ENCODE data around the gene EBNA1BP2.

Gene EBNA1BP2

DNA sequence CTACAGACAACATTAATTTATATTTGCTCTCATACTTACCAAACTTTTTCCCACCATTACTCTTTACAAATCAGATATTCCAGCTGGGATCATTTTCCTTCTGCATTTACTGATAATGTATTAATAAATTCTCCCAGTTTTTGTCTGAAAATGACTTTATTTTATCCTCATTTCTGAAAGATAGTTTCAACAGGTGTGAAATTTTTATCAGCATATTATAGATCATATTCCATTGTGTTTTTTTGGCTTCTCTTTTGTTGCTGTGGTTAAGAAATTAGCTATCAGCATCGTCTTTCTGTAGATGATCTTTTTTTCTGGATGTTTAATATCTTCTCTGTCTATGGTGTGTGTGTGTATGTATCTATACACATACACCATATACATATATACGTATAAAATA lies 2.8 kb upstream of the EBNA1BP2 start:
- Histone ChIP-seq H2AFZ (no peak overlapping the region), H3K27ac (no peak overlapping the region), H3K9ac (no peak overlapping the region), H3K79me2 (no peaks in the 10 kb centered on the region), H3K4me1 (no peaks in the 10 kb centered on the region), H3K36me3 (ENCODE audit: control insufficient read depth, insufficient read depth, low read length) (no peaks in the 10 kb centered on the region), H3K27me3 (ENCODE audit: control insufficient read depth, insufficient read depth, low read length) (no peaks in the 10 kb centered on the region), H3K9me3 (ENCODE audit: control insufficient read depth, low read length) (no peaks in the 10 kb centered on the region), H3K4me2 (ENCODE audit: low read length) (no peak overlapping the region), H3K4me3 (ENCODE audit: low read depth, low read length) (no peak overlapping the region)
- TF ChIP-seq, protein P1, sequence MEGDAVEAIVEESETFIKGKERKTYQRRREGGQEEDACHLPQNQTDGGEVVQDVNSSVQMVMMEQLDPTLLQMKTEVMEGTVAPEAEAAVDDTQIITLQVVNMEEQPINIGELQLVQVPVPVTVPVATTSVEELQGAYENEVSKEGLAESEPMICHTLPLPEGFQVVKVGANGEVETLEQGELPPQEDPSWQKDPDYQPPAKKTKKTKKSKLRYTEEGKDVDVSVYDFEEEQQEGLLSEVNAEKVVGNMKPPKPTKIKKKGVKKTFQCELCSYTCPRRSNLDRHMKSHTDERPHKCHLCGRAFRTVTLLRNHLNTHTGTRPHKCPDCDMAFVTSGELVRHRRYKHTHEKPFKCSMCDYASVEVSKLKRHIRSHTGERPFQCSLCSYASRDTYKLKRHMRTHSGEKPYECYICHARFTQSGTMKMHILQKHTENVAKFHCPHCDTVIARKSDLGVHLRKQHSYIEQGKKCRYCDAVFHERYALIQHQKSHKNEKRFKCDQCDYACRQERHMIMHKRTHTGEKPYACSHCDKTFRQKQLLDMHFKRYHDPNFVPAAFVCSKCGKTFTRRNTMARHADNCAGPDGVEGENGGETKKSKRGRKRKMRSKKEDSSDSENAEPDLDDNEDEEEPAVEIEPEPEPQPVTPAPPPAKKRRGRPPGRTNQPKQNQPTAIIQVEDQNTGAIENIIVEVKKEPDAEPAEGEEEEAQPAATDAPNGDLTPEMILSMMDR (IDR thresholded peaks at IDR 0.05), result no peak

DNA sequence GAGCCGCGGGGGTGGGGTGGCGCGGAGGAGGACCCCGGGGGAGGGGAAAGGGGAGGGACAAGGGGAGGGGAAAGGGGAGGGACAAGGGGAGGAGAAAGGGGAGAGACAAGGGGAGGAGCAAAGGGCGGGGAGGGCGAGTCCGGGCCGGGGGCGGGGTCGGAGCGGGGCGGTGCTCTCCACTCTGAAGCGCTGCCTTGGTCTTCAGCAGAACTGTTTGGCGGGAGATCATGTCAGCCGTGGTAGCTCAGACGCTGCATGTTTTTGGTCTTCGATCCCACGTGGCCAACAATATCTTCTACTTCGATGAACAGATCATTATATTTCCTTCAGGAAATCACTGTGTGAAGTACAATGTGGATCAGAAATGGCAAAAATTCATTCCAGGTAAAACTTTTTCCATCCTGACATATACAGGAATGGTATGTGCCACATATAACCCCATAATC lies 460 bp upstream of the EBNA1BP2 start:
- Histone ChIP-seq H3K9me3 (ENCODE audit: control insufficient read depth, low read length) (no peaks in the 10 kb centered on the region), H3K27me3 (ENCODE audit: control insufficient read depth, insufficient read depth, low read length) (no peaks in the 10 kb centered on the region), H3K4me1 (no peaks in the 10 kb centered on the region), H3K79me2 (no peaks in the 10 kb centered on the region), H2AFZ (peak overlapping the region; percentile 90), H3K4me3 (ENCODE audit: low read depth, low read length) (peak overlapping the region; percentile 96), H3K27ac (no peak overlapping the region), H3K4me2 (ENCODE audit: low read length) (peak overlapping the region; percentile 94), H3K9ac (no peak overlapping the region), H3K36me3 (ENCODE audit: control insufficient read depth, insufficient read depth, low read length) (no peaks in the 10 kb centered on the region)
- TF ChIP-seq, protein P1 (IDR thresholded peaks at IDR 0.05), result no peak

DNA sequence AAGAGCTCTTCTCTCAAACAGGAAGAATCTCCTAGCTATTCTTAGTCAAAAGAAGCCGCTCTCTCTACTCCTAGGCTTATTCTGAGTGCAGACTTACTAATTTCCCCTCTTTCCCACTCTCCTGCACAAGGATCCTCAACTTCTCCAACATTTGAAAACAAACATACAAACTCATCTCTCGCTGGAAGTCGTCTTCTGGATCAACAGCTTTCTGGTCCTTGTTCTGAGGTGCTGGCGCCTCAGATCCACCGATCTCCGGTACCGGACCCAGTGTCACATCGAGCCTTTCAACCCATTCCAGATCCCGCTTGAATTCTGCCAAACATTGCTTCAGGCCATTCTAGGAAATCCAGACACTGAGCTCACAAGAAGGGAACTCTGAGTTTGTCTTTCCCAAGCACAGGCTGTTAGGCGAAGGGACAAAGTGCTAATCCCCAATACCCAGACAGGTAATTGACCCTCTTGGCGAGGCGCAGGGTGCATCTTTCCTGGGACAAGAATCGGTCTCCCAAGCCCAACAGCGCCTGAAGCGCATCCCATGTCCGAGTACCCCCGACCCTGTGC lies 696 bp downstream of the EBNA1BP2 start:
- H3K27ac ChIP-seq, result no peak overlapping the region
- H3K36me3 ChIP-seq (ENCODE audit: control insufficient read depth, insufficient read depth, low read length), result no peaks in the 10 kb centered on the region
- TF ChIP-seq, protein P1 (IDR thresholded peaks at IDR 0.05), result no peak
- H3K4me3 ChIP-seq (ENCODE audit: low read depth, low read length), result peak overlapping the region; percentile 96
- H2AFZ ChIP-seq, result peak overlapping the region; percentile 90
- no peak overlapping the region for H3K9ac ChIP-seq
- no peaks in the 10 kb centered on the region for H3K27me3 ChIP-seq (ENCODE audit: control insufficient read depth, insufficient read depth, low read length)
- H3K4me2 ChIP-seq (ENCODE audit: low read length), result peak overlapping the region; percentile 94
- no peaks in the 10 kb centered on the region for H3K9me3 ChIP-seq (ENCODE audit: control insufficient read depth, low read length)
- H3K79me2 ChIP-seq, result no peaks in the 10 kb centered on the region
- no peaks in the 10 kb centered on the region for H3K4me1 ChIP-seq

DNA sequence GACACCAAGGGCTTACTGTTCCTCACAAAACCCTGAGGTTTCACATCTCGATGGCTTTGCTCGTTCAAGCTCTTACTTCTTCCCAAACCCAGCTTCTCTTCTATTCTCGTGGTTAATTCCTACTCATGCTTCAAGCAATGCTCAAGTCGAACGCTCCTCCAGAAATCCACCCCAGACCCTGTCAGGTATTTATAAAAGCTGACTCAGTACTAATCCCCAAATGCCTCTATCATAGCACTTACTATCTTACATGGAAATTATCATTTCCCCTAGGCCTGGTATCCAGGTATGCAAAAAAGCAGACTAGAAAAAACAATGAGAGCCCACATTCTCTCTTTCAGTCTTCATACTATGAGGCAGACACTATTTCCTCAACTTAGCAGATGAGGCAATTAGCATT lies 6.3 kb downstream of the EBNA1BP2 start:
- TF ChIP-seq, protein P1 (IDR thresholded peaks at IDR 0.05), result no peak
- H3K27me3 ChIP-seq (ENCODE audit: control insufficient read depth, insufficient read depth, low read length), result no peaks in the 10 kb centered on the region
- no peak overlapping the region for H3K27ac ChIP-seq
- H3K36me3 ChIP-seq (ENCODE audit: control insufficient read depth, insufficient read depth, low read length), result no peaks in the 10 kb centered on the region
- H2AFZ ChIP-seq, result no peak overlapping the region
- H3K79me2 ChIP-seq, result no peaks in the 10 kb centered on the region
- no peak overlapping the region for H3K9ac ChIP-seq
- H3K4me3 ChIP-seq (ENCODE audit: low read depth, low read length), result no peak overlapping the region
- no peaks in the 10 kb centered on the region for H3K4me1 ChIP-seq
- no peak overlapping the region for H3K4me2 ChIP-seq (ENCODE audit: low read length)
- H3K9me3 ChIP-seq (ENCODE audit: control insufficient read depth, low read length), result no peaks in the 10 kb centered on the region

DNA sequence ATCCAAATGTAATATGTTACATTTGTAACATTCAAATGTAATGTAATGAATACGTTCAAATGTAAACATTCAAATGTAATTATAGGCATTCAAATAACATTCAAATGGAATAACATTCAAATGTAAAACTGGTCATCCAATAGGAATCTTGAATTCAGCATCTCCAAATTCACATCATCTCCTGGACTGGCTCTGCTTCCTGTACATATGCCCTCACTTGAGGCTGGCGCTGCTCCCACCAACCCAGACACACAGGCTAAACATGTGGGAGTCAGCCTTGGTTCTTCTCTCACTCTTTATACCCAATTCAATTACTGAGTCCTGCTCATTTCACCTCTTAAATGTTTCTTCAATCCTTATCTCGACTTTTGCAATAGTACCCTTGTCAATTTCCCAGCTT lies 6.9 kb downstream of the EBNA1BP2 start:
- no peak overlapping the region for H3K4me2 ChIP-seq (ENCODE audit: low read length)
- no peak overlapping the region for H2AFZ ChIP-seq
- no peaks in the 10 kb centered on the region for H3K36me3 ChIP-seq (ENCODE audit: control insufficient read depth, insufficient read depth, low read length)
- H3K9ac ChIP-seq, result no peak overlapping the region
- no peaks in the 10 kb centered on the region for H3K79me2 ChIP-seq
- TF ChIP-seq, protein P1 (IDR thresholded peaks at IDR 0.05), result no peak
- H3K27ac ChIP-seq, result no peak overlapping the region
- H3K27me3 ChIP-seq (ENCODE audit: control insufficient read depth, insufficient read depth, low read length), result no peaks in the 10 kb centered on the region
- H3K4me3 ChIP-seq (ENCODE audit: low read depth, low read length), result no peak overlapping the region
- H3K9me3 ChIP-seq (ENCODE audit: control insufficient read depth, low read length), result no peaks in the 10 kb centered on the region
- no peaks in the 10 kb centered on the region for H3K4me1 ChIP-seq

Data from parathyroid adenoma (tissue), 2 donors.